Activated CD4-positive, CD25-positive, alpha-beta regulatory T cell (primary cell): Measurements from ENCODE around the gene FTO.

Source experiments
- DNase-seq, 4 experiments: peaks; one replicate each; lab custom pipeline; 2025; lab: John Stamatoyannopoulos, UW

Gene FTO

DNA sequence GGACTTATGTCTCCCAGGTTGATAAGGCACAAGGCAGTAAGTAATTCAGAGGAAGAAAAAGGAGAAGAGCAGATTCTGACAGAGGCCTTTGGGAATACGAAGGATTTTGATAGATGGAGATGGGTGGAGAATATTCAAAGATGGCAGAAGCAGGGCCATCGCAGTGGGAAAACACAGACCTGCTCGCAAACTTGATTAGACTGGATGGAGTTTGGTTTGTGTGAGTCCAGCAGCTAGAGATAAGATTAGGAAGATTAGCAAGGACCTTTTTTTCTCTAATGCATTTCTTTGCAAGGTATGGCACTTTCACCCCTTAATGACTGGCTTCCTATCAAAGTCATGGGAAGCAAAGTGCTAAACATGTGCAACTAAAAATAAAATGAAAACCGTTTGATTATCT, 196.7 kb downstream of the FTO start:
- DNase-seq, result no peak

GRCh38 chr16:53901408-53901807, 197.5 kb downstream of the FTO start:
- no peak for DNase-seq

DNA sequence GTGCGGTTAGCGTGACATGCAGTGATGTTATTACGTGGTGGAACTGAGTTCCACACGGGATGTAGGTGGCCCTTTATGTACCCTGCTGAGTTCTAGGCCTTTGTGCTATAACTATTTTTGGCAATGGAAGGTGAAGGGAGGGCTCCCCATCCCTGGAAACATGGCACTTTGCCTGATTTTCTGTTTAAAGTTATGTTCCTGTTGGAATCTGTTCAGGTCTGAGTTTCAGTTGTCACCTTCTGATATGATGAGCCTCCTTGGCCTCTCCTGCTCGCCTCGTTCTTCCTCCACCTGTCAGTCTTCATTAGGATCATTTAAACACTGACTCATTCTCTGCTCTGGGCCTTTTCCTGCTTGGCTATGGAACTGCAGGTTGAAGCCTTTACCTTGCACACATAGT, 200.6 kb downstream of the FTO start:
- no peak for DNase-seq

- DNase-seq, result no peak
Observed at GRCh38 chr16:53905028-53905427, 201.1 kb downstream of the FTO start.

DNA sequence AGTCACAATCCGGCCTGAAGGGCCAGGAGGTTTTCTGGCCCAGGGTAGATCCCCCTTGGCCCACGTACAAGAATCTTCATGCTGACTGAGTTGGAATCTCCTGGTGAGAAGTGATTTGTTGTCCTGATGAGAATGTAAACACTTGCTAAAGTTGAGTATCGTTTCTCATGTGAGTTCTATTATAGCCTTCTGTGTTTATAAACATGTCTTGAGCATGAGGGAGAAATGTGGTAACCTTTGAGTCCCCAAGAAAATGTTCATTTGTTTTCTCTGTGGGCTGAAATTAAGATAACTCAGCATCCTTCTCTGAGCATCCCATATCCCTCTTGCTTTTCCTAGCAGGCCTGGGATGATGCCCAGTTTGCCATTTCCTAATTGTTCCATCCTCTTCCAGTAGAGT, 204.8 kb downstream of the FTO start:
- no peak for DNase-seq

- no peak for DNase-seq
Observed at GRCh38 chr16:53910990-53911389, 207.0 kb downstream of the FTO start.

DNA sequence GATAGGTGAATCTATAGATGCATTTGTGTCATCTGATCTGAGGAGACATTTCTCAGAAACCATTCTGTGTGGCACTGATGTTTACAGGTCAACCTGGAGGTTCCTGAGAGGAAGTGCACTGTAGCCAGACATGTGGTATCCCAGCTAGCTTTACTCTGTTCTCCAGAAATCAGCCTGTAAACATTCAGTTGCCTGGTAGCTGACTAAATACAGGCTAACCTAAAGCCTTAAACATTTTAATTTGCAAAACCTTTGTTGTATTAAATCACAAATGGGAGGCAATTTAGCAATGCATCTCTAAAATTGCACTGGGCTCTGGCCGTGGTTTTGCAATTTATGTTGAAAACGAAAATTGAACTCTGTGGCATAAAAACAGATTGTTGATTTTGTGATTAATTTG, 207.6 kb downstream of the FTO start:
- no peak for DNase-seq

- DNase-seq, result no peak
Observed at GRCh38 chr16:53912155-53912554, 208.2 kb downstream of the FTO start.

DNA sequence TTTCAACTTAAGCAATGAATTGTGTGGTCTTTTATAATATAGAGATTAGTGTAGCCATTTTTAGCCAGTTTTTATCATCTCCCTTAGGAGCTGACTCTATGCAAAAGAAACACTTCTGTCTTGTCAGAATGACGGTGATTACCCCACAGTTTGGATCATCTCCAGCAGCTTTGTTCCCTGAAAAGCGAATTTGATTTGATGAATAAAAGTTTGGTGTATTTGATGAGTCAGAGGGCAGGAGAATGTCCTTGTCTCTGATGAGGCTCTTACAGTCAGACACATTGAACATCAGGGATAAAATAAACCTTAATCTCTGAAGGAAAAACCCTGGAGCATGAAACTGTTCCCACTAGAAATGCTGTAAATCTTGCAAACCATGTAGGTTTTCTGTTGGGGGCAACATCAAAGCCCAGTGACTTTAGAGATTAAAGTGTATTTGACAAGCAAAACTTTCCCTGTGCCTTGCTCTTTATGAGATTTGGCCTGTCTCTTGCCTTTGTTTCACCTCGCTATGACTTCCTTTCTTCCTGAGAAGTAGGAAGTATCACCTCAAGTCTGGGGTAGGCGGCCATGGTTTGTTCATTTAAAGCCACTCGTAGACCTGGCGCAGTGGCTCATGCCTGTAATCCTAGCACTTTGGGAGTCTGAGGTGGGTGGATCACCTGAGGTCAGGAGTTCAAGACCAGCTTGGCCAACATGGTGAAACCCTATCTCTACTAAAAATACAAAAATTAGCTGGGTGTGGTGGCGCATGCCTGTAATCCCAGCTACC, 209.3 kb downstream of the FTO start:
- DNase-seq, result no peak

- no peak for DNase-seq
Observed at GRCh38 chr16:53913920-53914319, 210.0 kb downstream of the FTO start.

DNA sequence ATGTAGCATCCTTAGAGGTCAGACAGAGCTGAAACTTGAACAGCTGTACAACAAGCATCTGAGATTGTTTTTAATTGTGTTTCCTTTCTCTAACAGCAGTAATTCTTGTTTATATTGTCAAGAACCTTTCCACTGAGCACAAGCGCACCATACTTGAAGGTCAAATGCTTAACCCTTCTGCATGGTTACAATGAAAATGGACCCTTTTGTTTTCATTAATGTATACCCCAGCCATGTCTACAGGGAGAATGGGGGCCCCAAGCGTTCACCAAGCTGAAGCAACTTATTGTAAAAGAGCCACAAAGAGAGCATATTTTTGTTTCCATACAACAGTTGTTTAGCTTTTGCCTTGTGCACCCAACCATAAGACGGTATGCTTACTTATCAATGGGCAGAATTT, 210.8 kb downstream of the FTO start:
- no peak for DNase-seq

DNA sequence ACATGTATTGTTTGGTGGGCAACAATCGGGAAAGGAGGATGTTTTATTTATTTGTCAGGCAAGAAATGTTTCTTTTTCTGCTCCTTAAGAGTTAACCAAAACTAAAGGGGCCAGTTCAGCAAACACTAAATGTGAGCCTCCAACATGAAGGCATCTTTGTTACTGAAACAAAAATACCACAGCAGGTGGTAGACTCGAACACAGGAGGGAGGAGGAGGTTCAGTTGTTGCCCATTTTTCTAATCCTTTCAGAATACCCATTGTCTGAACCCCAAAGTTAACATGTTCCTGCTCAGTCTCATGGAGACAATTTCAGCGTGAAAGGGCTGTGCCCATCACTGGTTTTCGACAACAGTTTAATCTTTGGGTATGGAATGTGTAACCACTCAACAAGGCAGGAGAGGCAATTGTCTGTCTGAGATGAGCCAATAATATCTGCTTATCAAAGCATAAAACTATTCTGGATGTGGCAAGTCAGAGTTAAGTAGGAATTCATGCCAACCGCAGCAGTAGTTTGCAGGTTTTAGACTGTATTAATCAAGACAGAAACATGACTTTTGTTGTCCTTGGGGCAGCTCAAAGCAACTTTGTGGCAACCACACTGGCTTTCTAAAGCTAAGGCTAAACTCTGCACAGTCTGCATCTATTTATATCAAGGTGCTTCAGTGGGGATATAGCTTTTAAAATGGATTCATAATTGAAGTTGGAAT, 211.7 kb downstream of the FTO start:
- DNase-seq, result no peak

DNA sequence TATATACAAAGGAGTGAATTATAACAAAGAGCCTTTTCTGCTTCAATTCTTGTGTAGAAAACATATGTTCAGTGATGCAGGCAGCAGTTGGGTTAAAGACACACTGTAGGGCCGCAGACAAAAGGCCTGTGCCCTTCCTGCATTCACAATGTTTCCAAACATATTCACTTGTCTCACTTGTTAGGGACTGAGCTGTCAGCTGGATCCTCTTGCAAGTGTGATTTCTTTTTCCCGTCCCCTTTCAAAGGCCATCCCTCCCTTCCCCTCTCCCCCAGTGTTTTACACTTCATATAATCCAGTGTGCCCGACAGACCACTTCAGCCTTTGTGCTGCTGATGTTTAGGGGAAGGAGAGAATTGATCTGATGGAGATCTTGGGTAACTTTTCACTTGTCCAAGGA, 217.0 kb downstream of the FTO start:
- no peak for DNase-seq

DNA sequence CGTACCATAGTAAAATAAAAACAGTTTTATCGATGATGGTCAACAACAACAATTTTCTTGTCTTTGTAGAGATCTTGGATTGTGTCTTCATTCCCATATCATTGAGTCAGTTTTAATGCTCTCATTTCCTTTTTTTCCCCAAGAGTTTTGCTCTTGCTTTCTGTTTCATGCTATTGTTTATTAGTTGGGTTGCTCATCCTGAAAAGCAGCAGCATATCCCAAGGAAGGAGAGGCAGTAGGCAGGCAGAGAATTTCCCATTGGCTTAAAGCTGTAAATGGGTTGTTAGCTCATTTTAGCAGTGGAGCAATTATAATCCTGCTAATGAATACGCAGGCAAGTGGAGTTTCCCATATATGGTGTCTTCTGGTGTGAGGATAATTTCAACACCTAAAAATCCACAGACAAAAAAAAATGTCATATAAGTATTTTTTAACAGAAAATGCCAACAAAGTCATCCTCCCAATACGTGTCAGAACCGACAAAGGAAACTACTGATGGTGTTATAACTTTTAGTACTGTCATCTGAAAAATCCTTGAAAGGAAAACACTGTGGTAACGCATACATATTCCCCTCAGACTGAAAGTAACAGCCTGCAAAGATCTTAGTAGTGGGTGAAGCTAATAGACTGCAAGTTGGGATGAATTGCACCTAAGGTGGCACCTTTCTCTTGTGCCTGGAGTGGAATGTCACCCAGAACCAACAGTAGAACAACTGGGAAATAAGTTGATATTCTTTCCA, 218.3 kb downstream of the FTO start:
- no peak for DNase-seq

- DNase-seq, result no peak
Observed at GRCh38 chr16:53922807-53923571, 219.0 kb downstream of the FTO start.

DNA sequence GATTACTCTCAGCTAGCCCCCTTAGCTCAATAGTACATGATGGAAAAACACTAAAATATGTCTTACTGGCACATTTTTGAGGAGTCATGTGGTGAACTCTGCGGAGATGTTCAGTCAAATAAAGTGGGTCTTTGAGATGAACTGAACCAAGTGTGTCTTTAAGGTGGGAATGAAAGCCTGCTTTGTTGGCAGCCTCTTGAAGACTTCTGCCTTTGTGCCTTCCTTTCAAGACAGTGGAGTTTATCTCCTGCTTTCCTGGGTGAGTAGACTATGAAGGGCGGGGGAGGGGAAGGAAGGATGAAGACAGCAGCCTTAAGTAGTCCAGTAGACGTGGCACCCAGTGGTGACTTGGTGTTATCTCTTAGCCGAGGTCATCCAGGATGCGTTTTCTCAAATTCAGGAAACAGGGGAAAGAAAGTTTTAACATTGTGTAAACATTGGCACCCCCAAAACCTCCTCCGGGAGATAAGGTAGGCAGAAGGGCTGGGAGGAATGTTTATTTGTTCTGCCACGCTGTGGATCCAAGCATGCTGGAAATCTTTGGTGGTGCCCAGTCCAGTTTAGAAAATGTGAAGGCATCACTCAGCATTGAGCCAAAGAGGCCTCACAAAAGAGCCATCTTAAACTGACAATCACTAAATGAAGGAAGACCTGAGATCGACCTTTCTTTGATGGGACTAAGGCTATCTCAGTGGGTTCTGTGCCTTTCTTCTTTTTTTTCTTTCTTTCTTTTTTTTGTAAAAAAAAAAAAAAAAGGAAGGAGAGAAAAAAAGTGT, 220.6 kb downstream of the FTO start:
- no peak for DNase-seq

DNA sequence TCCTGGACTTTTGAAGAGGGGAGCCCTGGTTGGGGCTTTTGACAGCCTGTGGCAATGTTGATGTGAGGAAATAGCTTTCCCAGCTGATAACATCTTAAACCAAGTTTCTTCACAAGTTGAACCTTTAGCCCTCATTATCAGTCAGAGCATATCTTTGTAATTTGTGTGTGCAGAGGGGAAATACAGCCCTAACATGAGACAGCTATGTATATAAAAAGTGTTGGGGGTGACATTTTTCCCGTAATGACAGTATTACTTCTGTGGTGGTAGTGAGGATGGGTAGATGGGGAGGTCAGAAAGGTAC, 221.1 kb downstream of the FTO start:
- no peak for DNase-seq

GRCh38 chr16:53925526-53925925, 221.6 kb downstream of the FTO start:
- no peak for DNase-seq

DNA sequence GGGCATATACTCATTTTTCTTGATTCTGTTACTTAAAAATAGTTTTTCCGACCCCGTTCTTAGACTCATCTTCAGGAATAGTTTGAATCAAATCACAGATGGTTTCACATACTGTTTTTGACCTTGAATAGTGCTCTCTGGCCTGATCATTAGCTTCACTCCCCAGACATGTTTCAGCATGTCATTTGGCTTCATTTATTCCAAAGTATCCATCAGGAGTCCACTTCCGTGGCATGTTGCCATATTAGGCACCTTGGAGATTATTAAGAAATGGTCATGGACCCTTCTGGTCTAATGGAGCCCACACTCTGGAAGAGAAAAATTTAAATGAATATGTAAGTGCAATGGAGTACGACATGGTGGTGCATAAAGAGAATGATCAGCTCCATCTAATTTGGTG, 222.3 kb downstream of the FTO start:
- no peak for DNase-seq

DNA sequence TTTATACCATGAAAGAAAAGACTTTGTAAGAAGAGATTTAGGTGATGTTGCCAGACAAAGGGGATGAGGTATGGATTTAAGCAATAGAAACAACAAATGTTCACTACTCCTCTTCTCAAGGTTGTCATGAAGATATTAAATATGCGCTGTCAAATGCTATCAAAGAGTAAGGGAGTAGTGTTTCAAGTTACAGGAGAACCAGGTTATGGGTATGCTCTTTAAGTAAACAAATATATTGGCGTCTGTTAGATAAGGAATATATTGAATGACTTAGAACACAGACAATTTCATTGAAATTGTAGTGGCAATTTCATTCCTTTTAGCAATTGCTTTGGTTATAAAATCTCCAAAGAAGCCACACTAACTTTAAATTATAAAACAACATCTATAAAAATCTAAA, 229.0 kb downstream of the FTO start:
- DNase-seq, result no peak

DNA sequence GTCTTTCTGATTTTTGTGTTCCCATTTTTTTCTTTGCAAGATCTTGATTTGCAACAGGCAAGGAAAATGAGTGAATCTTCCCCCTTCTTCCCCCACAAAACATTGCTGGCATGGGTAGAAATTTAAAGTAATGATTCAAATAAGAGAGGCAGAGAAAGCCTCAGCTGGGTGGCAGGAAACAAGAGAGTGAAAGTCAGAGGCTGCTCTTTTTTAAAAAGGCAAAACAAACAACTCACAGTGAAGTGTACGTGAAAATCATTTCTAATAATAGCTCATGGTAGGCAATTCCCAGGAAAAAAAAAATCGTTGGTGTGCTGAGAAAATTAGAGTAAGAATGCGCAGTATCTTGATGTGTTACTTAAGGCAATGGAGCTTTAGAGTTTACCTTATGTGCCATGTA, 229.5 kb downstream of the FTO start:
- no peak for DNase-seq

GRCh38 chr16:53936052-53936451, 232.1 kb downstream of the FTO start:
- DNase-seq, result no peak
